ENCODE results near the gene CALML5. TPM values are rescaled to one million over a fixed set of nuclear protein-coding genes. Genes with fewer than 3 reads are reported as not detected.

CALML5 gene
- not detected in 2 replicates for total RNA-seq

GRCh38 chr10:5499493-5500140 is at the start of gene CALML5:
TSS of gene CALML5 (minus strand) at chr10:5499570. CDS start at chr10:5499438, 132 bp downstream.

GRCh38 chr10:5524641-5525560 is 25.5 kb upstream of the CALML5 start, which contains the start of gene CALML3:
TSS of gene CALML3 (plus strand) at chr10:5524961. CDS start at chr10:5525086, 125 bp downstream.

Other genes with a start within 250 kb of the CALML5 start
- not detected in 2 replicates for gene UCN3, start 134.6 kb downstream of the CALML5 start, total RNA-seq
- under 0.01 and 0.15 TPM in 2 replicates for gene TUBAL3, start 94.7 kb downstream of the CALML5 start, total RNA-seq
- 20.8 and 32.1 TPM in 2 replicates for gene NET1, start 87.0 kb downstream of the CALML5 start, total RNA-seq
- gene CALML3, start 25.4 kb upstream of the CALML5 start, total RNA-seq, result not detected in 2 replicates
- 6.5 and 11.4 TPM in 2 replicates for gene ASB13, start 167.0 kb upstream of the CALML5 start, total RNA-seq
- 48.4 and 73.4 TPM in 2 replicates for gene TASOR2, start 185.3 kb upstream of the CALML5 start, total RNA-seq